Testis (tissue), 3 donors: ENCODE data around the gene UBASH3A. TPM values are rescaled to one million over a fixed set of nuclear protein-coding genes. Genes with fewer than 3 reads are reported as not detected.

ENCODE experiments used
- DNase-seq: peaks from one replicate; pipeline ENCODE4 v3.0.0-alpha.2; 2019
- H3K27ac ChIP-seq, 2 donors: fragments of 200-600 bp; sonication (generic); one replicate each; pipeline ENCODE4 v1.5.1; 2019
- H3K27me3 ChIP-seq: fragments of 200-600 bp; sonication (generic); one replicate; pipeline ENCODE4 v1.5.1; 2019
- H3K36me3 ChIP-seq: fragments of 200-600 bp; sonication (generic); one replicate; pipeline ENCODE4 v1.5.1; 2017; ENCODE audit warnings: low read depth; ENCODE audit errors: missing control alignments
- H3K4me1 ChIP-seq: fragments of 200-600 bp; sonication (generic); one replicate; pipeline ENCODE4 v1.5.1; 2019
- H3K4me3 ChIP-seq, 2 donors: fragments of 200-600 bp; sonication (generic); one replicate each; pipeline ENCODE4 v1.5.1; 2017 to 2019
- H3K9me3 ChIP-seq: fragments of 200-600 bp; sonication (generic); one replicate; pipeline ENCODE4 v1.5.1; 2017
- CTCF ChIP-seq, 3 experiments: fragments of 450-650 bp in 2 of 3; fragments of 200-600 bp in 1 of 3; sonication (generic) in 1 of 3; IDR thresholded peaks; one replicate each; pipeline ENCODE4 v1.5.1; 2016 to 2019; ENCODE audit warnings: antibody characterized with exemption in 3 of 3, mild to moderate bottlenecking in 2 of 3, moderate library complexity in 1 of 3
- POLR2A ChIP-seq: fragments of 450-650 bp; IDR thresholded peaks from one replicate; pipeline ENCODE4 v1.6.1; 2017; ENCODE audit warnings: antibody characterized with exemption, mild to moderate bottlenecking, moderate library complexity
- WGBS, 2 donors: methylation state at CpG; one replicate each; pipeline ENCODE4 v1.1.5; 2018; 5-methylcytosine and 5-hydroxymethylcytosine counted together
- intact Hi-C: fragments of 100-400 bp; cut with DNase I; formaldehyde crosslinking; loops from one replicate; pipeline ENCODE4 v1.15.1; 2023; ENCODE audit warnings: low total_unique reads
- polyA plus RNA-seq: library from polyadenylated mRNA; stranded (reverse); fragments of 350-450 nt; fragmentation: Illumina TruSeq; extraction: RNeasy Lipid Tissue Mini Kit (QIAGEN cat#74804); gene quantifications from one replicate; pipeline ENCODE4 v1.2.3, GENCODE V29; 2014; ENCODE audit warnings: low read depth, low replicate concordance; ENCODE audit not compliant: insufficient read depth
- total RNA-seq, 2 donors: library from RNA; depleted of rRNA; stranded (reverse); fragments of >200 nt; gene quantifications; one replicate each; pipeline ENCODE4 v1.2.3, GENCODE V29; 2016

The UBASH3A gene
- total and polyA plus RNA-seq, 3 donors from 2014 or later = 0.39 to 1.4 (median 0.40) TPM

DNA sequence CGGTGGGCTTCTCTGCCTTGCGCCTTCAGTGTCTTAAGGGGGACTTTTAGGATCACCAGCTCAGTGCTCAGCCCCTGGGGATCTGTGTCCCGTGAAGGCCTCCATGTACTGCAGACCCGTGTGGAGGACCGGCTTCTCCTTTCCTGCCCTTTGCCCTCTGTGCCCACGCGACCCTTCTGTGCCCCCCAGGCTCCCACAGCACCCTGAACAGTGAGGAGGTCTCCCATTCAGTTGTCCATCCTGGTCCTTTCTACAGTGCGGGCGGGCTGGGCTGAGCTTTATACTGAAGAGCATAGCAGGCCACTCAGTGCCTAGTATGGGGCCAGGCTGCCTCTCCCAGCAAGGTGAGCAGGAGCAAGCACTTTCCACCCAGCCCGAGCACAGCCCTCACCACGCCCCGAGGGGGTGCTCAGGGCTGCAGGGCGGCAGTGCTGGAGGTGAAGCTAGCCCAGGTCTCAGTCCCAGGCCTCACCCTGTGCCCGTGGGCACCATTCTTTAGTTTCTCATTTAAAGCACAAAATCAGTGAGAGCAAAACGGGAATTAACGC, 29.7 kb upstream of the UBASH3A start:
- H3K9me3 ChIP-seq = no peaks in the 10 kb centered on the region
- no peak for DNase-seq
- H3K27ac ChIP-seq = no peak overlapping the region
- H3K4me3 ChIP-seq = no peak overlapping the region
- no peak for TF ChIP-seq CTCF (IDR thresholded peaks at IDR 0.05)
- no peak for TF ChIP-seq POLR2A
- 88 to 93% methylated on average over 7 to 16 of the region's 16 CpGs for WGBS, 2 donors
- intact Hi-C loops = no loop called here
- no peaks in the 10 kb centered on the region for H3K4me1 ChIP-seq
- H3K27me3 ChIP-seq = no peaks in the 10 kb centered on the region
- no peaks in the 10 kb centered on the region for H3K36me3 ChIP-seq

DNA sequence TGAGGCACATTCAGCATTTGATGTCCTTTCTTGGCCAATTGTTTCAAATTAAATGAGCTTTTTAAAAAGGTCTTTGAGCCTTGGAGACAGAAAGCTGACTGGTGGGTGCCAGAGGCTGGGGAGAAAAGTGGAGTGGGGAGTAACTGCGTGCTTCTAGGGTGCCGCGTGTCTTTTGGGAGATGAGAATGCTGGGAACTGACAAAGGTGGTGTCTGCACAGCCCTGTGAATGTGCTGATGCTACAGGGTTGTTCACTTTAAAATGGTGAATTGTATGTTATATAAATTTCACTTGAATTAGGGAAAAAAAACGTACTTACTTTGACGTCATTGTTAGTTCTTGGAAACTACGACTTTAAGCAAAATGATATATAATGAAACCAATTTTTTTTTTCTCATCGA, 29.2 kb upstream of the UBASH3A start:
- no peaks in the 10 kb centered on the region for H3K9me3 ChIP-seq
- 75 to 77% methylated on average over 7 of the region's 7 CpGs for WGBS, 2 donors
- TF ChIP-seq POLR2A = no peak
- TF ChIP-seq CTCF (IDR thresholded peaks at IDR 0.05) = no peak
- intact Hi-C loops = no loop called here
- no peak overlapping the region for H3K4me3 ChIP-seq
- no peaks in the 10 kb centered on the region for H3K36me3 ChIP-seq
- H3K27me3 ChIP-seq = no peaks in the 10 kb centered on the region
- H3K27ac ChIP-seq = no peak overlapping the region
- DNase-seq = no peak
- no peaks in the 10 kb centered on the region for H3K4me1 ChIP-seq

- WGBS, 2 donors = 51 to 57% methylated on average over 23 of the region's 23 CpGs
- no peaks in the 10 kb centered on the region for H3K36me3 ChIP-seq
- DNase-seq = no peak
- H3K4me3 ChIP-seq = no peak overlapping the region
- TF ChIP-seq POLR2A (no peak), CTCF (IDR thresholded peaks at IDR 0.05) (no peak)
- intact Hi-C loops = no loop called here
- H3K9me3 ChIP-seq = no peaks in the 10 kb centered on the region
- no peak overlapping the region for H3K27ac ChIP-seq
- no peaks in the 10 kb centered on the region for H3K27me3 ChIP-seq
- H3K4me1 ChIP-seq = no peaks in the 10 kb centered on the region
These were observed 28.7 kb upstream of the UBASH3A start for GRCh38 chr21:42374864-42375499.

DNA sequence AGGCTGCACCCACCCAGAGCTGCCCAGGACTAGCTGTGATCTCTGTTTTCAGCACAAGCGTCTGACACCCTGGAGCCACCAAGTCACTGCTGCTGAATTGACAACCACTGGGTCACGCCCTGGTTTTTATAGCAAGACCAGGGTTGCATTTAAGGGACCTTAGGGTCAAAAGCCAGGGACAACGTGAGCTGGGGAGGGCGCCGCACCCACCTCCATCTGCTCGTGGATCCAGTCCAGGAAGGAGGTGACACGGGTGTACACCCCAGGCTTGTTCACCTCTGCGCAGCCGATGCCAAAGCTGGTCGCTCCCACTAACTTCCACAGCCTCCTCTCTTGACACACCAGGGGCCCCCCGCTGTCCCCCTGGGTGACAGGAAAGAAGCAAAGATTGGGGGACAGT, 28.2 kb upstream of the UBASH3A start:
- Histone ChIP-seq H3K36me3 (no peaks in the 10 kb centered on the region), H3K27ac (no peak overlapping the region), H3K9me3 (no peaks in the 10 kb centered on the region), H3K4me1 (no peaks in the 10 kb centered on the region), H3K27me3 (no peaks in the 10 kb centered on the region), H3K4me3 (no peak overlapping the region)
- no peak for TF ChIP-seq POLR2A
- no peak for TF ChIP-seq CTCF (IDR thresholded peaks at IDR 0.05)
- WGBS, 2 donors = 76 to 85% methylated on average over 6 to 11 of the region's 11 CpGs
- no peak for DNase-seq
- intact Hi-C loops = no loop called here

DNA sequence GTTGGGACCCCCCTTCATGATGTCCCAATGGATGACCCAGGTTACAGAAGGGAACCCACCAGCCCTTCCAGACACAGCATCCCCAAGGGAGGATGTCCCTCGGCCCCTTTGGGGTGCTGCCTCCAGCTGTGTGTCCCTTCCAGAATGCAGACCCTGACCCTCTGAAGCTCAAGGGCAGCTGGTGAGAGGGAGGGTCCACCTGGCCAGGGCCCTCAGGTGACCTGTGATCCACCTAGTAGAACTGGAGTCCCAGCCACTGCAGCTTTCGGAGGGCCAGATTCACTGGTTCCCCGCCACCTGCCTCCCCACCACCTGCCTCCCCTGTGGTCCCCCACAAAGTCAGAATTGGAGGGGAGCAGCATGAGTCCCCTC, 27.8 kb upstream of the UBASH3A start:
- DNase-seq = no peak
- intact Hi-C loops = no loop called here
- TF ChIP-seq CTCF (IDR thresholded peaks at IDR 0.05) (no peak), POLR2A (no peak)
- Histone ChIP-seq H3K27ac (no peak overlapping the region), H3K36me3 (no peaks in the 10 kb centered on the region), H3K4me3 (no peak overlapping the region), H3K9me3 (no peaks in the 10 kb centered on the region), H3K27me3 (no peaks in the 10 kb centered on the region), H3K4me1 (no peaks in the 10 kb centered on the region)
- 78 to 81% methylated on average over 3 of the region's 3 CpGs for WGBS, 2 donors
